IMR-90 (cell line): Measurements from ENCODE around the gene DOCK2. TPM values are rescaled to one million over a fixed set of nuclear protein-coding genes. Genes with fewer than 3 reads are reported as not detected.

Experiments used
- ATAC-seq: fragments of 200-7000 bp; cut with Tn5 transposase; 2 replicates; pipeline ENCODE4 v1.9.1; 2020; ENCODE audit warnings: low read depth, mild to moderate bottlenecking, moderate library complexity
- BruUV-seq: library from RNA; stranded (reverse); fragments of 400-500 nt; replicated peaks from 2 replicates; lab custom pipeline; 2021; lab: Mats Ljungman, UMichigan
- CTCF ChIA-PET: fragments of 300-600 bp; formaldehyde crosslinking; extraction: SDS; loops from one replicate; lab custom pipeline; 2021; ENCODE audit warnings: antibody characterized with exemption; lab: Yijun Ruan, JAX
- POLR2A ChIA-PET: fragments of 300-600 bp; sonication (Branson Sonifier 250); formaldehyde crosslinking; loops from one replicate; lab custom pipeline; 2022; ENCODE audit warnings: antibody characterized with exemption; ENCODE audit not compliant: unreplicated experiment; lab: Charles Lee
- DNase-seq: peaks from one replicate; pipeline ENCODE4 v3.0.0; 2013
- H2AFZ ChIP-seq: replicated peaks from 2 replicates; pipeline ENCODE3; 2013; ENCODE audit warnings: low read length, mild to moderate bottlenecking; ENCODE audit not compliant: poor library complexity
- H2AK5ac ChIP-seq: 2 replicates; pipeline ENCODE4 v1.6.1; 2013; ENCODE audit warnings: low read depth, low read length, inconsistent platforms
- H2AK9ac ChIP-seq: replicated peaks from 2 replicates; pipeline ENCODE3; 2013; ENCODE audit warnings: mild to moderate bottlenecking, low read depth, low read length, moderate library complexity; ENCODE audit not compliant: poor library complexity
- H2BK120ac ChIP-seq: 2 replicates; pipeline ENCODE4 v1.6.1; 2013; ENCODE audit warnings: low read depth, low read length, inconsistent platforms
- H2BK15ac ChIP-seq: 3 replicates; pipeline ENCODE4 v1.6.1; 2013; ENCODE audit warnings: low read depth, low read length, inconsistent platforms
- H2BK20ac ChIP-seq: 2 replicates; pipeline ENCODE4 v1.6.1; 2013; ENCODE audit warnings: low read depth, mild to moderate bottlenecking, inconsistent platforms, low read length, moderate library complexity
- H2BK5ac ChIP-seq: 2 replicates; pipeline ENCODE4 v1.6.1; 2013; ENCODE audit warnings: mild to moderate bottlenecking, low read depth, low read length, inconsistent platforms; ENCODE audit not compliant: poor library complexity, severe bottlenecking
- H3K14ac ChIP-seq: replicated peaks from 2 replicates; pipeline ENCODE4 v1.6.1; 2013; ENCODE audit warnings: low read depth, low read length, inconsistent platforms
- H3K18ac ChIP-seq: 2 replicates; pipeline ENCODE4 v1.6.1; 2013; ENCODE audit warnings: low read depth, low read length, control low read depth
- H3K23ac ChIP-seq: 2 replicates; pipeline ENCODE4 v1.6.1; 2013; ENCODE audit warnings: low read depth, low read length, inconsistent platforms
- H3K27ac ChIP-seq: 2 replicates; pipeline ENCODE4 v1.5.1; 2013; ENCODE audit warnings: mild to moderate bottlenecking, control low read depth, low read length; ENCODE audit not compliant: insufficient read depth
- H3K27me3 ChIP-seq: 2 replicates; pipeline ENCODE4 v1.6.1; 2013; ENCODE audit warnings: low read length; ENCODE audit not compliant: control insufficient read depth, insufficient read depth
- H3K36me3 ChIP-seq: 2 replicates; pipeline ENCODE4 v1.6.1; 2013; ENCODE audit warnings: low read length, mixed read lengths; ENCODE audit not compliant: control insufficient read depth, insufficient read depth
- H3K4ac ChIP-seq: 2 replicates; pipeline ENCODE4 v1.6.1; 2013; ENCODE audit warnings: low read depth, low read length, inconsistent platforms
- H3K4me1 ChIP-seq: 2 replicates; pipeline ENCODE4 v1.6.1; 2013; ENCODE audit warnings: low read length, mixed read lengths; ENCODE audit not compliant: control insufficient read depth, insufficient read depth
- H3K4me2 ChIP-seq: 2 replicates; pipeline ENCODE4 v1.6.1; 2013; ENCODE audit warnings: low read depth, mild to moderate bottlenecking, control low read depth, low read length, moderate library complexity
- H3K4me3 ChIP-seq: 2 replicates; pipeline ENCODE4 v1.5.1; 2013; ENCODE audit warnings: low read depth, mild to moderate bottlenecking, control low read depth, low read length, moderate library complexity; ENCODE audit not compliant: insufficient read depth
- H3K56ac ChIP-seq: 2 replicates; pipeline ENCODE4 v1.6.1; 2013; ENCODE audit warnings: low read length, inconsistent platforms; ENCODE audit not compliant: insufficient read depth; ENCODE audit errors: extremely low read depth
- H3K79me1 ChIP-seq, 2 experiments: 2 replicates each; pipeline ENCODE4 v1.6.1; 2013; ENCODE audit warnings: low read length in 2 of 2, inconsistent platforms in 1 of 2, low read depth in 1 of 2
- H3K9ac ChIP-seq: 2 replicates; pipeline ENCODE4 v1.6.1; 2013; ENCODE audit warnings: low read depth, low read length, control low read depth
- H3K9me1 ChIP-seq: 2 replicates; pipeline ENCODE4 v1.6.1; 2013; ENCODE audit warnings: low read length, inconsistent platforms; ENCODE audit not compliant: insufficient read depth
- H3K9me3 ChIP-seq: 2 replicates; pipeline ENCODE4 v1.6.1; 2013; ENCODE audit warnings: low read length; ENCODE audit not compliant: control insufficient read depth, insufficient read depth
- H4K20me1 ChIP-seq: 2 replicates; pipeline ENCODE4 v1.6.1; 2013; ENCODE audit warnings: low read length, inconsistent platforms; ENCODE audit not compliant: insufficient read depth
- H4K5ac ChIP-seq: 2 replicates; pipeline ENCODE4 v1.6.1; 2013; ENCODE audit warnings: mild to moderate bottlenecking, low read depth, low read length, control low read depth
- H4K8ac ChIP-seq, 2 experiments: 2 replicates each; pipeline ENCODE4 v1.6.1; 2013; ENCODE audit warnings: low read depth in 2 of 2, low read length in 2 of 2, control low read depth in 1 of 2, inconsistent platforms in 1 of 2
- H4K91ac ChIP-seq: 2 replicates; pipeline ENCODE4 v1.6.1; 2013; ENCODE audit warnings: low read depth, low read length, inconsistent platforms; ENCODE audit not compliant: insufficient read depth
- FOS ChIP-seq: fragments of 150-350 bp; IDR thresholded peaks from 2 replicates; pipeline ENCODE4 v1.6.1; 2016; ENCODE audit warnings: low read depth, low read length
- MXI1 ChIP-seq: IDR thresholded peaks from 2 replicates; pipeline ENCODE4 v1.6.1; 2012; ENCODE audit warnings: low read depth, mild to moderate bottlenecking, low read length, moderate library complexity, borderline replicate concordance
- RAD21 ChIP-seq: IDR thresholded peaks from 2 replicates; pipeline ENCODE4 v1.6.1; 2012; ENCODE audit warnings: low read length, improper control_type of control experiment
- WGBS, 2 experiments: methylation state at CpG; one replicate each; pipeline versions ENCODE4 v1.1.5 to v1.1.7; 2013; ENCODE audit warnings: missing lambda C conversion rate in 2 of 2; ENCODE audit not compliant: insufficient read length in 1 of 2; ENCODE audit errors: extremely low coverage in 2 of 2; 5-methylcytosine and 5-hydroxymethylcytosine counted together
- dilution Hi-C: fragments of 300-500 bp; cut with HindIII; formaldehyde crosslinking; loops from one replicate; pipeline ENCODE4 v1.14.3; 2018; ENCODE audit warnings: low sequenced_read_pairs; ENCODE audit not compliant: unreplicated experiment
- in situ Hi-C: fragments of 300-500 bp; cut with MboI; formaldehyde crosslinking; loops from 3 replicates; pipeline ENCODE4 v1.14.3; 2019; ENCODE audit warnings: low sequenced_read_pairs, inconsistent platforms, mixed read lengths
- intact Hi-C: fragments of 100-400 bp; cut with micrococcal nuclease; formaldehyde crosslinking; loops from 2 replicates; pipeline ENCODE4 v1.10.0; 2022
- polyA plus RNA-seq, 3 experiments: library from polyadenylated mRNA; depleted of rRNA; stranded (reverse); fragments of >200 nt; gene quantifications; 2 replicates each; pipeline ENCODE4 v1.2.3, GENCODE V29; 2012; ENCODE audit warnings: low replicate concordance in 1 of 3
- total RNA-seq: library from RNA; depleted of rRNA; stranded (reverse); fragments of >200 nt; gene quantifications from 2 replicates; pipeline ENCODE4 v1.2.3, GENCODE V29; 2012
- TF ChIP-seq, protein P1 (sequence below): fragments of 150-350 bp; IDR thresholded peaks from 2 replicates; pipeline ENCODE4 v1.6.1; 2016; ENCODE audit warnings: low read depth, mild to moderate bottlenecking, low read length, moderate library complexity, borderline replicate concordance
- TF ChIP-seq, protein P2 (sequence below): fragments of 150-350 bp; IDR thresholded peaks from 2 replicates; pipeline ENCODE4 v1.6.1; 2017; ENCODE audit warnings: mild to moderate bottlenecking, antibody characterized with exemption, low read length, low read depth

Gene DOCK2
- total and polyA plus RNA-seq, 2 of the 4 experiments (the other 2 are of a cell fraction), result 0.72 to 3.0 TPM

DNA sequence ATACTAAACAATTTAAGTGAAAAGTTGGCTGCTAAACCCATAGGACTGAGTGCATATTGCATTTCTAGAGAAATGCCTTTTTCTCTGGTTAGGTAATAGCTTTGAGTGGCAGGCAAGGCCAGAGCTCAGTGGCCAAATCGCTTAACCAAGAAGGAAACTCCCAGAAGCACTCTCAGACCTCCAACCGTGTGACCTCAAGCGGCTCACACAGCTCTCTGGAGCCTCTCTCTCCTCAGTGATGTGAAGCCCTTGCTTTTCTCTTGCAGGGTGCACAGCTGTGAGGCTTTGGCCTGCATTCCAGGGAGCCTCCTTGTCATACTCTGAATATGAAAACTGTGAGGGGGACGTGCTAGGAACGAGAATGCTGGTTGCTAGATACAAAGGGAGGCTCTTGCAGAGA is 236.6 kb downstream of the DOCK2 start:
- no TSS peak for BruUV-seq
- Histone ChIP-seq H2AK5ac (no peak overlapping the region), H4K20me1 (no peaks in the 10 kb centered on the region), H3K4me2 (no peak overlapping the region), H3K23ac (no peak overlapping the region), H2BK120ac (no peak overlapping the region), H2AFZ (no peak overlapping the region), H4K5ac (no peak overlapping the region), H3K56ac (no peak overlapping the region), H3K27ac (no peak overlapping the region), H3K14ac (no peak overlapping the region), H3K36me3 (peaks cover under 1% of the 10 kb centered on the region; the same call in 1 of the 2 replicates), H2BK20ac (no peak overlapping the region), H3K4me3 (no peak overlapping the region), H3K4me1 (peaks cover 9% of the 10 kb centered on the region), H4K91ac (no peak overlapping the region), H3K27me3 (no peaks in the 10 kb centered on the region), H2AK9ac (no peak overlapping the region), H3K79me1 (peaks cover 0 to 11% of the 10 kb centered on the region in 2 experiments; a peak in 1 of 4 replicates), H3K9me3 (no peaks in the 10 kb centered on the region), H2BK15ac (no peak overlapping the region), H3K4ac (no peak overlapping the region), H3K9me1 (0 out of 2 replicates have a peak, but pooled peaks cover 3% of the 10 kb centered on the region), H2BK5ac (no peak overlapping the region), H3K18ac (no peak overlapping the region), H4K8ac (no peak overlapping the region), H3K9ac (no peak overlapping the region)
- intact Hi-C loops (no loop called here), dilution Hi-C loops (no loop called here), in situ Hi-C loops (no loop called here)
- ATAC-seq (peak; percentile 52), DNase-seq (peak; percentile 67)
- ChIA-PET CTCF (no interaction called here), POLR2A (no interaction called here)
- WGBS, 2 experiments, result no CpG with 5 or more reads among the region's 5 CpGs
- TF ChIP-seq FOS, result no peak
- TF ChIP-seq, protein P1, sequence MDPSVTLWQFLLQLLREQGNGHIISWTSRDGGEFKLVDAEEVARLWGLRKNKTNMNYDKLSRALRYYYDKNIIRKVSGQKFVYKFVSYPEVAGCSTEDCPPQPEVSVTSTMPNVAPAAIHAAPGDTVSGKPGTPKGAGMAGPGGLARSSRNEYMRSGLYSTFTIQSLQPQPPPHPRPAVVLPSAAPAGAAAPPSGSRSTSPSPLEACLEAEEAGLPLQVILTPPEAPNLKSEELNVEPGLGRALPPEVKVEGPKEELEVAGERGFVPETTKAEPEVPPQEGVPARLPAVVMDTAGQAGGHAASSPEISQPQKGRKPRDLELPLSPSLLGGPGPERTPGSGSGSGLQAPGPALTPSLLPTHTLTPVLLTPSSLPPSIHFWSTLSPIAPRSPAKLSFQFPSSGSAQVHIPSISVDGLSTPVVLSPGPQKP, result no peak
- no peak for TF ChIP-seq RAD21
- TF ChIP-seq, protein P2, sequence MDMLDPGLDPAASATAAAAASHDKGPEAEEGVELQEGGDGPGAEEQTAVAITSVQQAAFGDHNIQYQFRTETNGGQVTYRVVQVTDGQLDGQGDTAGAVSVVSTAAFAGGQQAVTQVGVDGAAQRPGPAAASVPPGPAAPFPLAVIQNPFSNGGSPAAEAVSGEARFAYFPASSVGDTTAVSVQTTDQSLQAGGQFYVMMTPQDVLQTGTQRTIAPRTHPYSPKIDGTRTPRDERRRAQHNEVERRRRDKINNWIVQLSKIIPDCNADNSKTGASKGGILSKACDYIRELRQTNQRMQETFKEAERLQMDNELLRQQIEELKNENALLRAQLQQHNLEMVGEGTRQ, result no peak
- no peak for TF ChIP-seq MXI1
